ENCODE measurements around the gene INS.

Gene INS

GRCh38 chr11:2143799-2144543 is 17.0 kb downstream of the INS start:
- no peak for DNase-seq

- no peak for DNase-seq
Measured at GRCh38 chr11:2143477-2143798, 17.6 kb downstream of the INS start.

- no peak for DNase-seq
Measured at GRCh38 chr11:2142762-2143202, 18.2 kb downstream of the INS start.

GRCh38 chr11:2142300-2142759 is 18.7 kb downstream of the INS start:
- DNase-seq: no peak

- DNase-seq: no peak
Measured at GRCh38 chr11:2140411-2141400, 20.3 kb downstream of the INS start.

GRCh38 chr11:2139621-2140337 is 21.2 kb downstream of the INS start:
- no peak for DNase-seq

GRCh38 chr11:2139123-2139521 is 21.9 kb downstream of the INS start, which contains the start of gene IGF2:
Gene IGF2 (minus strand): TSS chr11:2139389. CDS start chr11:2135523, 3,866 bp downstream.
- DNase-seq: no peak

GRCh38 chr11:2138431-2139122 is 22.4 kb downstream of the INS start:
- peak; percentile 54 for DNase-seq

GRCh38 chr11:2138068-2138430 is 23.0 kb downstream of the INS start:
- no peak for DNase-seq

GRCh38 chr11:2137202-2138067 is 23.6 kb downstream of the INS start:
- DNase-seq: peak; percentile 23

- no peak for DNase-seq
Measured at GRCh38 chr11:2136952-2137201, 24.1 kb downstream of the INS start.

GRCh38 chr11:2136209-2136951 is 24.6 kb downstream of the INS start:
- no peak for DNase-seq

GRCh38 chr11:2135648-2136201 is 25.3 kb downstream of the INS start:
- no peak for DNase-seq

- no peak for DNase-seq
Measured at GRCh38 chr11:2135018-2135569, 25.9 kb downstream of the INS start.

- no peak for DNase-seq
Measured at GRCh38 chr11:2134022-2135010, 26.7 kb downstream of the INS start.

- DNase-seq: no peak
Measured at GRCh38 chr11:2133241-2134021, 27.6 kb downstream of the INS start.

GRCh38 chr11:2132874-2133240 is 28.2 kb downstream of the INS start:
- no peak for DNase-seq

- DNase-seq: no peak
Measured at GRCh38 chr11:2132246-2132645, 28.8 kb downstream of the INS start.

Data from NCI-H82 (cell line).